Activated T-cell treated with anti-CD3 and anti-CD28 coated beads for 4 hours (primary cell): Measurements from ENCODE around the gene DHRS13.

ENCODE experiments used
- DNase-seq: peaks from one replicate; pipeline ENCODE4 v3.0.0-alpha.2; 2020

DHRS13 gene

GRCh38 chr17:28856028-28856574 is 46.8 kb downstream of the DHRS13 start:
- no peak for DNase-seq

GRCh38 chr17:28855336-28855679 is 47.6 kb downstream of the DHRS13 start:
- DNase-seq: no peak

- peak; percentile 68 for DNase-seq
These were observed 48.2 kb downstream of the DHRS13 start, which contains the start of gene ERAL1 for GRCh38 chr17:28854457-28855335. ERAL1 (plus strand) TSS chr17:28855016; CDS start chr17:28855035, 19 bp downstream.

GRCh38 chr17:28853295-28853694 is 49.6 kb downstream of the DHRS13 start:
- DNase-seq: no peak

- DNase-seq: no peak
These were observed 53.6 kb downstream of the DHRS13 start for GRCh38 chr17:28849281-28849680.

GRCh38 chr17:28848667-28849066 is 54.2 kb downstream of the DHRS13 start:
- DNase-seq: peak; percentile 23
